ENCODE measurements around the gene MLPH.

DNA sequence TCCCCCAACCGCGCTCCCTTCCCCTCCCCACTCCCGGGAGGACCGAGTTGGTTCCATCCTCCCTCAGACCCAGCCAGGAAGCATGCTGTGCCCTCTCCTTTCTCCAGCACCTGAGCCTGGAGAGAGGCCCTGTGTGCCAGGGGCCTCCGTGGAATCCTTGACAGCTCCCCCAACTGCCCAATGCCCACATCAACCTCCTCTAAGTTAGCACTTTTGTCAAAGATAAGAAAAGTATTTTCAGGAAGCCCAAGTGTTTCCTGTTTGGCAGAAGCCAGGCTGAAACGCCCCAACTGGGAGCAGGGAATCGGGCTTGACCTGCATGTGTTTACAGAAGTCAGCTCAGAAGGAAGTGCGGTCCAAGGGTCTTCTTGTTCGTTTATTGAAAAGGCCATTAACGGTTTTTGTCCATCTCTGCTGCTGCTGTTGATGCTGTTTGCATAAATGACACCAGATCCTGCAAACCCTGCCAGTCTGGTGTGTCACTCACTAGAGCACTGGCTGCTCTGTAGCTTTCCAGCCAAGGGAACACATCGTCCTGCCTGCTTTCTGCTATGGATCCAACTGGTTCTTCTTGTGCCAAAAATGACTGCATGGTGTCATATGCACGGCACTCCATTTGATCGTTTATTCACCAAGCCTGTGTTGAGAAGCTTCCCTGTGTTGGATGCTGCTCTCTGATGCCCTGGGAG lies 37.7 kb upstream of the MLPH start:
- TF ChIP-seq TAF1 (CRISPR knock-in tag; IDR thresholded peaks at IDR 0.05) (no peak), NONO (IDR thresholded peaks at IDR 0.05) (no peak), NONO (CRISPR knock-in tag; conservative IDR thresholded peaks at IDR 0.05) (no peak), CREM (IDR thresholded peaks at IDR 0.05) (no peak), CREM (CRISPR knock-in tag; IDR thresholded peaks at IDR 0.05) (no peak), FOXK2 (IDR thresholded peaks at IDR 0.05) (no peak), ZBTB21 (CRISPR knock-in tag; IDR thresholded peaks at IDR 0.05) (no peak), EZH2 (conservative IDR thresholded peaks at IDR 0.05; ENCODE audit: low read depth, low read length) (no peak), ZNF143 (CRISPR knock-in tag; IDR thresholded peaks at IDR 0.05) (no peak)
- TF ChIP-seq, protein P1, sequence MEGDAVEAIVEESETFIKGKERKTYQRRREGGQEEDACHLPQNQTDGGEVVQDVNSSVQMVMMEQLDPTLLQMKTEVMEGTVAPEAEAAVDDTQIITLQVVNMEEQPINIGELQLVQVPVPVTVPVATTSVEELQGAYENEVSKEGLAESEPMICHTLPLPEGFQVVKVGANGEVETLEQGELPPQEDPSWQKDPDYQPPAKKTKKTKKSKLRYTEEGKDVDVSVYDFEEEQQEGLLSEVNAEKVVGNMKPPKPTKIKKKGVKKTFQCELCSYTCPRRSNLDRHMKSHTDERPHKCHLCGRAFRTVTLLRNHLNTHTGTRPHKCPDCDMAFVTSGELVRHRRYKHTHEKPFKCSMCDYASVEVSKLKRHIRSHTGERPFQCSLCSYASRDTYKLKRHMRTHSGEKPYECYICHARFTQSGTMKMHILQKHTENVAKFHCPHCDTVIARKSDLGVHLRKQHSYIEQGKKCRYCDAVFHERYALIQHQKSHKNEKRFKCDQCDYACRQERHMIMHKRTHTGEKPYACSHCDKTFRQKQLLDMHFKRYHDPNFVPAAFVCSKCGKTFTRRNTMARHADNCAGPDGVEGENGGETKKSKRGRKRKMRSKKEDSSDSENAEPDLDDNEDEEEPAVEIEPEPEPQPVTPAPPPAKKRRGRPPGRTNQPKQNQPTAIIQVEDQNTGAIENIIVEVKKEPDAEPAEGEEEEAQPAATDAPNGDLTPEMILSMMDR (CRISPR knock-in tag; IDR thresholded peaks at IDR 0.05): no peak
- TF ChIP-seq, protein P2, sequence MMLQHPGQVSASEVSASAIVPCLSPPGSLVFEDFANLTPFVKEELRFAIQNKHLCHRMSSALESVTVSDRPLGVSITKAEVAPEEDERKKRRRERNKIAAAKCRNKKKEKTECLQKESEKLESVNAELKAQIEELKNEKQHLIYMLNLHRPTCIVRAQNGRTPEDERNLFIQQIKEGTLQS (CRISPR knock-in tag; IDR thresholded peaks at IDR 0.05): no peak
- TF ChIP-seq, protein P3, sequence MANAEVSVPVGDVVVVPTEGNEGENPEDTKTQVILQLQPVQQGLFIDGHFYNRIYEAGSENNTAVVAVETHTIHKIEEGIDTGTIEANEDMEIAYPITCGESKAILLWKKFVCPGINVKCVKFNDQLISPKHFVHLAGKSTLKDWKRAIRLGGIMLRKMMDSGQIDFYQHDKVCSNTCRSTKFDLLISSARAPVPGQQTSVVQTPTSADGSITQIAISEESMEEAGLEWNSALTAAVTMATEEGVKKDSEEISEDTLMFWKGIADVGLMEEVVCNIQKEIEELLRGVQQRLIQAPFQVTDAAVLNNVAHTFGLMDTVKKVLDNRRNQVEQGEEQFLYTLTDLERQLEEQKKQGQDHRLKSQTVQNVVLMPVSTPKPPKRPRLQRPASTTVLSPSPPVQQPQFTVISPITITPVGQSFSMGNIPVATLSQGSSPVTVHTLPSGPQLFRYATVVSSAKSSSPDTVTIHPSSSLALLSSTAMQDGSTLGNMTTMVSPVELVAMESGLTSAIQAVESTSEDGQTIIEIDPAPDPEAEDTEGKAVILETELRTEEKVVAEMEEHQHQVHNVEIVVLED (CRISPR knock-in tag; IDR thresholded peaks at IDR 0.05; ENCODE audit: borderline replicate concordance): no peak
